Muscle layer of colon (tissue), 2 donors: Measurements from ENCODE around the gene ASB13.
A peak's percentile ranks its signal among the peaks of the same experiment; 100 is the strongest.
"Not testable (repeated sequence)": the region's sequence is repeated elsewhere in the genome, so short reads cannot be mapped to it uniquely, and the experiment has no call there.

Experiments used
- H3K27ac ChIP-seq: one replicate; pipeline ENCODE4 v1.7.0; 2013; ENCODE audit warnings: low read depth, mild to moderate bottlenecking, low read length, moderate library complexity
- H3K27me3 ChIP-seq, 2 donors: one replicate each; pipeline ENCODE4 v1.7.0; 2013; ENCODE audit warnings: low read length in 2 of 2, mild to moderate bottlenecking in 2 of 2; ENCODE audit not compliant: insufficient read depth in 2 of 2, control insufficient read depth in 1 of 2
- H3K36me3 ChIP-seq: one replicate; pipeline ENCODE4 v1.7.0; 2013; ENCODE audit warnings: mild to moderate bottlenecking, low read length; ENCODE audit not compliant: insufficient read depth
- H3K4me1 ChIP-seq: one replicate; pipeline ENCODE4 v1.7.0; 2013; ENCODE audit warnings: mild to moderate bottlenecking, low read length; ENCODE audit not compliant: insufficient read depth
- H3K4me3 ChIP-seq, 2 donors: one replicate each; pipeline ENCODE4 v1.7.0; 2013; ENCODE audit warnings: low read length in 2 of 2, low read depth in 1 of 2, mild to moderate bottlenecking in 1 of 2, moderate library complexity in 1 of 2
- H3K9ac ChIP-seq: one replicate; pipeline ENCODE4 v1.7.0; 2013; ENCODE audit warnings: low read length
- H3K9me3 ChIP-seq: one replicate; pipeline ENCODE4 v1.7.0; 2013; ENCODE audit warnings: mild to moderate bottlenecking, low read length
- donor health status: abdominal sarcoma.
- donor health status: Adenocarcinoma of cecum.

Gene ASB13

GRCh38 chr10:5629303-5630111 is 36.9 kb downstream of the ASB13 start:
- Histone ChIP-seq H3K4me1 (peaks cover 9% of the 10 kb centered on the region), H3K9me3 (no peaks in the 10 kb centered on the region), H3K27ac (no peak overlapping the region), H3K36me3 (no peaks in the 10 kb centered on the region), H3K9ac (no peak overlapping the region), H3K27me3 (no peaks in the 10 kb centered on the region), H3K4me3 (peak overlapping the region in 1 of 2 donors; percentile 40)

DNA sequence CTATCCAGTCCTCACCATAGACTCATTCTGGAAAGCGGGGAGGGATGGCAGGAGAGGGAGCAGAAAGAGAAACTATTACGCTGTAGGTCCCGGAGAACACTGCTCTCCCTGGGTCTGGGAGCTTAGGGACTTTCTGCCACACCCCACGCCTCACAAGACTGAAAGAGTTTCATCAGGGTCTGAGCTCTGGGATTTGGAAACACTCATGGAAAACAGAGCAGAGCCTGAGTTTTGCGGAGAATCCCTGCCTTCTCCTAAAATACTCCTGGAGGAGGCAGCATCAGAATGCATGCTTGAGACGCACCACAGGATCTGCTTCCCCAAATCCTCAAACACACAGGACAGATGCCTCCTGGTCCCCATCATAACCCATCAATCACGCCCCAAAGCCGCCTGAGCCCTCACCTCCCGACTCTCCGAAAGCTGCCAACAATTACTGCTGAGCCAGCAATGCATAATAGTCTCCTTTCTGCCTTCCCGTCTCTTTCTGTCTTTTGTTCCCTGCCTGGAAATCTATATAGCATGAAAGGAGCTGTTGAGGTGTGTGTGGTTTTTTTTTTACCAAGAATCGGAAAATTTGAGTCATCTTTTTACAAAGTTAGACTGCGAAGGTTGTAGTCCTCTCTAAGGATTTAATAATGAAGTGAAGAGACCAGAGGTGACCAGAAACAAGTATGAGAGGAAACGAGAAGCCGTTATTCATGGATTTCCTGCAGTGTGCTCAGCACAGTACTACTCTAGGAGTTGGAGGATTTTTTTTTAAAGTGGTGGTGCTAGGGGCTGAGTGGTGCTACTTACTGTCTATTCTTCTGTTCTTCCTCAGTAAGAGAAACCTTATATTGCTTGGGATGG is 37.7 kb downstream of the ASB13 start:
- Histone ChIP-seq H3K9me3 (no peaks in the 10 kb centered on the region), H3K27ac (peak overlapping the region; percentile 58), H3K4me1 (peaks cover 9% of the 10 kb centered on the region), H3K27me3 (no peaks in the 10 kb centered on the region), H3K36me3 (no peaks in the 10 kb centered on the region), H3K9ac (peak overlapping the region; percentile 50), H3K4me3 (peak overlapping the region in 1 of 2 donors; percentile 40)

DNA sequence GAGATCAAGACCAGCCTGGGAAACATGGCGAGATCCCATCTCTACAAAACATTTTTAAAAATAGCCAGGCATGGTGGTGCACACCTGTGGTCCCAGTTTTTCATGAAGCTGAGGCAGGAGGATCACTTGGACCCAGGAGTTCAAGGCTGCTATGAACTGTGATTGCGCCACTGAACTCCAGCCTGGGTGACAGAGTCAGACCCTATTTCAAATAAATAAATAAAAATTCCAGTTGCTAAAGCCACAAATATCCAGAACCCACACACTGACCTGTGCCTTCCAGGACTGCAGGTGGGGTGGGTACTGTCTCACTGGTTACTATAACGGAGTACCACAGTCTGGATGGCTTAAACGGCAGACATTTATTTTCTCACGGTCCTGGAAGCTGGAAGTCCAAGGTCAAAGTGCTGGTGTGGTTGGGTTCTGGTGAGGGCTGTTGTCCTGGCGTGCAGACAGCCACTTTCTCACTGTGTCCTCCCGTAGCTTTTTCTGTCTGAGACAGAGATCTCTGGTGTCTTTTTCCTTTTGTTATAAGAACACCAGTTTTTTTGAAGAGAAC is 38.8 kb downstream of the ASB13 start:
- H3K4me1 ChIP-seq, result peaks cover 16% of the 10 kb centered on the region
- H3K27ac ChIP-seq, result no peak overlapping the region
- no peak overlapping the region for H3K9ac ChIP-seq
- H3K9me3 ChIP-seq, result no peaks in the 10 kb centered on the region
- H3K36me3 ChIP-seq, result no peaks in the 10 kb centered on the region
- H3K4me3 ChIP-seq, result no peak overlapping the region
- no peaks in the 10 kb centered on the region for H3K27me3 ChIP-seq

- Histone ChIP-seq H3K27me3 (no peaks in the 10 kb centered on the region), H3K36me3 (no peaks in the 10 kb centered on the region), H3K9me3 (no peaks in the 10 kb centered on the region), H3K4me3 (no peak overlapping the region), H3K9ac (no peak overlapping the region), H3K27ac (no peak overlapping the region), H3K4me1 (peaks cover 16% of the 10 kb centered on the region)
Measured at GRCh38 chr10:5625992-5626777, 40.2 kb downstream of the ASB13 start.

DNA sequence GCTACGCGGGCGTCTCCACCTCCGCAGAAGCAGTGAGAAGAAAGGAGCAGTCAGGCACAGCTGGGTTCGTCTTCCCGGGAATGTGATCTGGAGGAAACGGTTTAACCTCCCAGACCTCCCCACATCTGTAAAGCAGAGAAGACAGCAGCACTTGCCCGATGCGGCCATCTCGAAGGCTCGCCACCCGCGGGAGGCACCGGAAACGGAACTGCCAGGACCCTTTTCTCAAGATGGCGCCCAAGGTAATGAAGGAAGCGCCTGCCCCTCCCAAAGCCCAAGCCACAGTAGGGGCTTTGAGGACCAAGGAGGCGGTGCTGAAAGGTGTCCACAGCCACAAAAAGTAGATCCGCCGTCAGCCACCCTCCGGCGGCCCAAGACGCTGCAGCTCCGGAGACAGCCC is 41.7 kb downstream of the ASB13 start:
- Histone ChIP-seq H3K36me3 (no peaks in the 10 kb centered on the region), H3K4me1 (peaks cover 16% of the 10 kb centered on the region), H3K4me3 (no peak overlapping the region), H3K9me3 (no peaks in the 10 kb centered on the region), H3K9ac (no peak overlapping the region), H3K27me3 (no peaks in the 10 kb centered on the region), H3K27ac (no peak overlapping the region)

GRCh38 chr10:5623081-5623748 is 43.2 kb downstream of the ASB13 start:
- Histone ChIP-seq H3K9ac (no peak overlapping the region), H3K36me3 (no peaks in the 10 kb centered on the region), H3K27me3 (no peaks in the 10 kb centered on the region), H3K27ac (no peak overlapping the region), H3K4me3 (no peak overlapping the region), H3K9me3 (no peaks in the 10 kb centered on the region), H3K4me1 (peaks cover 14% of the 10 kb centered on the region)

DNA sequence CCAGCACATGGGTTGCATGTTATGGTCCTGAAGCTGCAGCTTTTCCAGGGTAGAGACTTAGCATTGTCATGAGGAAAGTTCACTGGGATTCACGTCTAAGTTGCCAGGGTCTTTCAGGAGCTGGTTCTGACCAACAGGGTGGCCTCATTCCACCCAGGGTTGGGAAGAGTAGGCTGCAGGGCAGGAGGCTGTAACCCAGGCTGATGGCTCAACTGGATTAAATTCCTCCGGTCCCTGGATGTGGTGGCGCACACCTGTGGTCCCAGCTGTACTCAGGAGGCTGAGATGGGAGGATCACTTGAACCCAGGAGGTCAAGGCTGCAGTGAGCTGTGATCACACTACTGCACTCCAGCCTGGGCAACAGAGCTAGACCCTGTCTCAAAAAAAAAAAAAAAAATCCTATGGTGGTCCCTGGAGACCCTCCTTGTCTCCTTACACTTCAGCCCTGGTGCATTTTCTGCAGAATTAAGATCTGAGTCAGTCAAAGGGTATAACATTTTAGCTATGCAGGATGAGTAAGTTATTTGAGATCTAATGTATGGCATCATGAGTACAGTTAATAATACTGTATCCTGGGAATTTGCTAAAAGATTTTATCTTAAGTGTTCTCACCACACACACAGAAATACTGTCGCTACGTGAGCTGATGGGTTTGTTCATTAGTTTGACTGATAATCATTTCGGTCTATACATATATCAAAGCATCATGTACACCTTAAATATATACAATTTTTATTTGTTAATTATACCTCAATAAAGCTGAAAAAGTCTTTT is 44.0 kb downstream of the ASB13 start:
- Histone ChIP-seq H3K4me3 (no peak overlapping the region), H3K36me3 (no peaks in the 10 kb centered on the region), H3K4me1 (peaks cover 14% of the 10 kb centered on the region), H3K9me3 (no peaks in the 10 kb centered on the region), H3K9ac (no peak overlapping the region), H3K27ac (no peak overlapping the region), H3K27me3 (no peaks in the 10 kb centered on the region)

DNA sequence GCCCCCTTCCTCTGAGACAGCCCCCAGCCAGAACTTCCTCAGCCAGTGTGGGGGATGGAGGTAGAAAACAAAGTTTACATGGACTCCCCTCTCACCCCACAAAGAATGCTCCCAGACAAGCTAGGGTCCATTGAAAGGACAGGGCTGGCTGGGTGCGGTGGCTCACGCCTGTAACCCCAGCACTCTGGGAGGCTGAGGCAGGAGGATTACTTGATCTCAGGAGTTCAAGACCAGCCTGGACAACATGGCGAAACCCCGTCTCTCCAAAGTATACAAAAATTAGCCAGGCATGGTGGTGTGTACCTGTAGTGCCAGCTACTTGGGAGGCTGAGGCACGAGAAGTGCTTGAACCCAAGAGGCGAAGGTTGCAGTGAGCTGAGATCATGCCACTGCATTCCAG is 45.0 kb downstream of the ASB13 start:
- H3K27ac ChIP-seq, H3K27me3 ChIP-seq, H3K4me3 ChIP-seq, H3K9ac ChIP-seq, H3K36me3 ChIP-seq, H3K9me3 ChIP-seq: not testable (repeated sequence)
- peaks cover 24% of the 10 kb centered on the region for H3K4me1 ChIP-seq

GRCh38 chr10:5620966-5621365 is 45.4 kb downstream of the ASB13 start:
- Histone ChIP-seq H3K4me3 (no peak overlapping the region), H3K9ac (no peak overlapping the region), H3K36me3 (no peaks in the 10 kb centered on the region), H3K27me3 (no peaks in the 10 kb centered on the region), H3K4me1 (peaks cover 24% of the 10 kb centered on the region), H3K9me3 (no peaks in the 10 kb centered on the region), H3K27ac (no peak overlapping the region)

GRCh38 chr10:5620223-5620721 is 46.1 kb downstream of the ASB13 start:
- no peaks in the 10 kb centered on the region for H3K9me3 ChIP-seq
- no peak overlapping the region for H3K27ac ChIP-seq
- no peak overlapping the region for H3K4me3 ChIP-seq
- H3K4me1 ChIP-seq, result peaks cover 31% of the 10 kb centered on the region
- no peaks in the 10 kb centered on the region for H3K36me3 ChIP-seq
- no peaks in the 10 kb centered on the region for H3K27me3 ChIP-seq
- no peak overlapping the region for H3K9ac ChIP-seq
